GM19395 (cell line): ENCODE data around the gene COA1.
A peak's percentile ranks its signal among the peaks of the same experiment; 100 is the strongest.
"Not testable (repeated sequence)": the region's sequence is repeated elsewhere in the genome, so short reads cannot be mapped to it uniquely, and the experiment has no call there.

ENCODE experiments used
- ATAC-seq: cut with Tn5 transposase; IDR thresholded peaks from one replicate; pipeline ENCODE4 v1.9.1; 2021; ENCODE audit warnings: mild to moderate bottlenecking, moderate library complexity; ENCODE audit not compliant: unreplicated experiment

The COA1 gene

DNA sequence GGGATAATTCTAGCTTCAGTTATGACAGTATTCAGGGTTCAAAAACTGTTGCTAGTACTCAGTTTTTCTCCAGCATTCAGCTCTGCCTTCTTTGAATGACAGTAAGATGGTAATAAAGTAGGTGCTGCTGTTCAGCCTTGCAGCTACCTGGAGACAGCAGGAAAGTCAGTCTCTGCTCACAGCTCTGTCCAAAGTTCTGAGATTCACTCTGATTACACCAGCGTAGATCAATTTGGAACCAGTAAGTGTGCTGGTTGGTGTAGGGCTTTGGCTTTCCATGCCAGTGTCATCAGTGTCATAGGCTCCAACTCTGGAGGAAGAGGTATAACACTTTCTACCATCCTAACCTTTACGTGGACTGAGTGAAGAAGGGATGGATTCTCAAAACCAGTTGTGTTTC is 120.2 kb downstream of the COA1 start:
- ATAC-seq, result no peak

DNA sequence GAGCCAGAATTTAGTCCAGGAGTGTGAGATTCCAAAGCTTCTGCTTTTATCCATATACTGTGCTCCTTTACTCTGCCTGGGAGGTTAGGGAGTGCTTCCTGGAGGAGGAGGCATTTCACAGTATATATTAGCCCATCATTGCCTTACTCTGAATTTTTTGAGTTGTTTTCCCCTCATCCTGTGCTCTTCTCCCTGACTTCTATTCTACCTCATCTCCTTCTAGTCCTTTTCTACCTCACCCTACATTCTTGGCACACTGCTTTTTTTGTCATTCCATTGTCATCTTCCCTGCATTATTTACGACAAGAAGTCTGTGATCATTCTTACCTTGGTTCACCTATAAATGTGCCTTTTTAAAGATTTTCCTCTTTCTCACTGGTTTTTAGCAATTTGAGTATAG is 125.1 kb downstream of the COA1 start:
- no peak for ATAC-seq

DNA sequence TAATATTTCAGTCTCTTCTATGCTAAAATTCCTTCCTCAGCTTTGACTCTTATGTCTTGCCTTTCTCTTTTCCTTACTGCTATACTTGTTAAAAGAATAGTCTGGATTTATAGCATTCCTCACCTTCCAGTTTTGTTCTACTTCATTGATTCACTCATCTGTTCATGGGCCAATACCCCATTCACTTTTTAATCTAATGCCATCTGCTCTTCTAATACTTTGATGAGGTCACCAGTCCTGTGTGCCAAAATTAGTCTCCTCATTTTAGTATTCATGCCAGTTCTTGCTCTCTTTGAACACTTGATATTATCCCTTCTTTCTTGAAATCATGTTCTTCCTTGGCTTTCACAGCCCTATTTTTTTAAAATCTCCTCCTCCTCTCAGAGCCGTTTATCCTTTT is 127.1 kb downstream of the COA1 start:
- no peak for ATAC-seq

DNA sequence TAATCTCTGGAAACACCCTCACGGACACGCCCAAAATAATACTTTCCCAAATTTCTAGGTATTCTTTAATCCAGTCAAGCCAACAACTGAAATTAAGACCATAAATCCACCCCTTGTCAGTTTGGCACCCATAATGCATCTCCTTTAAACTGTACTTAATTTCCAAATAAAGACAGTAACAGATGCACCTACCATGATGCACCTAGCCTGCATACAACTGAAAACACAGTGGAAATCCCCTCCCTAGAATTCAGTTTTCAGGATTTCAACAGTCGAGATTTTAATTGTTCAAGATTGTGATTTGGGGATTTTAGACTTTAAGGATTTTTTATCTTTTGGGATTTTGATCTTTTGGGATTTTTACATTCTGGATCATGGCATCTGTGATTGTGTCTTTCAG is 129.3 kb downstream of the COA1 start:
- ATAC-seq, result no peak

DNA sequence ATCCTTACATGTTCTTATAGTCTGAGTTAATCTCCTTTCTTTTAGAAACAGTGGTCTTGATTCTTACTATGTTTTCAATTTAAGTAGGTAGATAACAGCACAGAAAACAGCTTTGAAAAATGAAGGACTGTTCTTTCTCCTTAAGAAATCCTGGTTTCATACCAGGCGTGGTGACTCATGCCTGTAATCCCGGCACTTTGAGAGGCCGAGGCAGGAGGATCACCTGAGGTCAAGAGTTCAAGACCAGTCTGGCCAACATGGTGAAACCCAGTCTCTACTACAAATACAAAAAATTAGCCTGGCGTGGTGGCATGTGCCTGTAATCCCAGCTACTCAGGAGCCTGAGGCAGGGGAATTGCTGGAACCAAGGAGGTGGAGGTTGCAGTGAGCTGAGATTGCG is 132.9 kb downstream of the COA1 start:
- ATAC-seq, result not testable (repeated sequence)

DNA sequence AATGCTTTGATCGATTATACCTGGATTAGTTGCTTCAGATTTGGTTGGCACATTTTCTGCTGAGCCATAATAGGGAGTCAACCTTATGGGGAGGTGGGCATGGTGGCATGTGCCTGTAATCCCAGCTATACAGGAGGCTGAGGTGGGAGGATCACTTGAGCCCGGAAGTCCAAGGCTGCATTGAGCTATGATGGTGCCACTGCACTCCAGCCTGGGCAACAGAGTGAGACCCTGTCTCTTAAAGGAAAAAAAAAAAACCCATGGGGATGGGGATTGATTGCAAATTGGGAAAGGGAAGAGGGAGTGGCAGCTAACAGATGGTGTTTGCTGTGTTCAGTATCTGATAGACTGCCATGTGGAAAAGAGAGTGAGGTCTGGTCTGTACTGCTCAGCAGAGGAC is 135.3 kb downstream of the COA1 start:
- ATAC-seq, result no peak

DNA sequence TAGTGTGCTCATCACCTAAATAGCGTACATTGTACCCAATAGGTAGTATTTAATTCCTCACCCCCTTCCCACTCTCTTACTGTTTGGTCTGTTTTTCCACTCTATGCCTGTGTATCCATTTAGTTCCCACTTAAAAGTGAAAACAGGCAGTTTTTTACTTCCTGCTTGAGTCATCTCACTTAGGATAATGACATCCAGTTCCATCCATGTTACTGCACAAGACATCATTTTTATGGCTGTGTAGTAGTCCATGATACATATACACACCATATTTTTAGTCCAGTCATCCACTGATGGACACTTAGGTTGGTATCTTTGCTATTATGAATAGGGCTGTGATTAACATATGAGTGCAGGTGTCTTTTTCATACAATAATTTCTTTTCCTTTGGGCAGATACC is 136.3 kb downstream of the COA1 start:
- ATAC-seq, result no peak

DNA sequence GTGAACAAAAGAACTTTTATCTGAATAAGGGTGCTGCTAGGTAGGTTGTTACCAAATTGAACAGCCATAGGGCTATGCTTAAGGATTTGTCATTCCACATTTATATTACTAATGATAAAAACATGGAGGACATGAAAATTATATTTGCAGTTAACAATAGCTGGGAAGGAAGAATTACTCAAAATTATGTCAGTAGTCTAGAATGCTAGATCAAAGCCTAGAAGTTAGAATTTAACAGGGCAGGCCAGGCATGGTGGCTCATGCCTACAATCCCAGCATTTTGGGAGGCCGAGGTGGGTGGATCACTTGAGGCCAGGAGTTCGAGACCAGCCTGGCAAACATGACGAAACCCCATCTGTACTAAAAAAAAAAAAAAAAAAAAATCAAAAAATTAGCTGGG is 137.0 kb downstream of the COA1 start:
- no peak for ATAC-seq

DNA sequence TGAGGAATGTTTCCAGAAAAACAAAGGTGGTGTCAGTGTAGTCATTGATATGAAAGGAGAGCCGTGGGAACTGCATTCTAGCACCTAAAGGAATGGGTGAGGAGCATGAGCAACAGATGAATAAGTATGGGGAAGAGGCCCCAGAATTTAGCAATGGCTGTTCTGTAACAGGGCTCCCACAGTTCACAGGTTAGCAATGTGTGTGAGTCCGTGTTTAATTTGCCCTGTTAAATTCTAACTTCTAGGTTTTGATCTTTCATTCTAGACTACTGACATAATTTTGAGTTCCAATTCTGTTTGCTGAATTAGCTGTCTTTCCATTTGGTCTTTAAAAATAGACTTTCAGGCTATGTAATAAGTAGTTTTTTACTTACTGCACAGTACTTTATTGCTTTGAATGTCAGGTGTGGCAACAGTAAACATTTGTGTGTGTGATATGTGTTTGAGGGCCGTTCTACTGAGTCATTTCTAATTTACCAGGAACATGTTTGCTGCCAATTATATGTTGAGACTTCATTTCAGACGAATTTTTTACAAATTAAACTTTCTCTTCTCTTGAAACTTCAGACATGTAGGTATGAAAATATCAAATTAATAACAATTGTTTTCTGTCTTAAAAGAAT is 137.7 kb downstream of the COA1 start:
- ATAC-seq, result peak; percentile 30

DNA sequence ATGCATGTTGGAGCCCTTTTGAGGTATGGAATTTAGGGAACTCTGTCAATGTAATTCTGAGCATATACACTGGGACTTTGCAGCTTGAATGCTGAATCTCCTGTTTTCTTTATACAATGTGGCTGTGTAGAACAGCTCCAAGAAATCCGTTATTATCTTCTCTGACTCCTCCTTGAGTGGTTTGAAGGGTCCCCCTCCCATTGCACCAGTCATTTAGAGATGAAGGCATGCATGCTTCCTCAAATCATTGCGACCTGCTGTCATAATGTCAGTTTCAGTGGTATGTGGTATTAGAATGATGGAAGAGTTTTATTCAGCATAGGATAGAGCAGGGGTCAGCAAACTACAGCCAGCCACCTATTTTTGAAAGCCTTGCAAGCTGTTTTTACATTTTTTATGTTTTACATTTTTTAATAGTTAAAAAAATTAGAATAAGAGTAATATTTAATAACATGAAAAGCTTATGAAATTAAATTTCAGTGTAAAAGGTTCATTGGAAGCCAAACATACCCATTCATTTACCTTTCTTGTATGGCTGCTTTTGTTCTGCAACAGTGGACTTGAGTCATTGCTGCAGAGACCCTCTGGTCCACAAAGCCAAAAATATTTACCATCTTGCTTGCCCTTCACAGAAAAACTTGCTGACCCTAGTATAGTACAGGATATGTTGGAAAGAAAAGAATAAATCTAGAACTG is 138.3 kb downstream of the COA1 start:
- peak; percentile 78 for ATAC-seq

DNA sequence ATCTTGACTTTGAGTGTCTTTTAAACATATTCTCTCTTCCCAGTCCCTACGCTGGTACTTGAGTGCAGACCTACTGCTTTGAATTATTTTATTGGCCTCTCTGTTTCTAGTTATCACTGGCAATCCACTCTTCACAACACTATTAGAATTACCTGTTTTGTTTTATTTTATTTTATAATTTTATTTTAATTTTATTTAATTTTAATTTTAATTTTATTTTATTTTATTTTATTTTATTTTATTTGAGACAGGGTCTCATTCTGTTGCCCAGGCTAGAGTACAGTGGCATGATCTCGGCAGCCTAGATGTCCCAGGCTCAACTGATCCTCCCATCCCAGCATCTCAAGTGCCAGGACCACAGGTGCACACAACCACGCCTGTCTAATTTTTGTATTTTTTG is 139.6 kb downstream of the COA1 start:
- ATAC-seq, result no peak
